Measurements from ENCODE around the gene MRGPRF.

- TF ChIP-seq CTCF (conservative IDR thresholded peaks at IDR 0.05; ENCODE audit: low read depth, low read length) (no peak), EZH2 (IDR thresholded peaks at IDR 0.05; ENCODE audit: low read length, unreplicated experiment) (no peak), EZH2phosphoT487 (IDR thresholded peaks at IDR 0.05; ENCODE audit: borderline replicate concordance, low read length) (no peak)
Observed at GRCh38 chr11:68979931-68980775, 32.9 kb downstream of the MRGPRF start.
